ENCODE results near the gene ORC3.
"Not testable (repeated sequence)": the region's sequence is repeated elsewhere in the genome, so short reads cannot be mapped to it uniquely, and the experiment has no call there.

ORC3 gene

DNA sequence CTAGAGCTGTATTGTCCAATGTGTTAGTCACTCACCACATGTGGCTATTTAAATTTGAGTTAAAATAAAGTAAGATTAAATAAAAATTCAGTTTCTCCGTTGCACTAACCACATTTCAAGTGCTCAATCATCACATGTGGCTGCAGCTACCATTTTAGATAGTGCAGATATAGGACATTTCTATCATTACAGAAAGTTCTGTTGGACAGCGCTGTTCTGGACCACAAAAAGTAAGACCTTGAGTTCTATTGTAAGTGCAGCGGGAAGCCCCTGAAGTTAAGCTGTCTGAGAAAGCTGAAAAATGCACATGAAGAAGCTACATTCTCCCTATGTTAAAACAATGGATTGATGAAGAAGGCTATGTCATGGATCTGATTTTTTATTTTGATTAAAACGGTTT is 1.1 kb downstream of the ORC3 start:
- in situ Hi-C loops (cut with MboI; ENCODE audit: low sequenced_read_pairs), result no loop called here

DNA sequence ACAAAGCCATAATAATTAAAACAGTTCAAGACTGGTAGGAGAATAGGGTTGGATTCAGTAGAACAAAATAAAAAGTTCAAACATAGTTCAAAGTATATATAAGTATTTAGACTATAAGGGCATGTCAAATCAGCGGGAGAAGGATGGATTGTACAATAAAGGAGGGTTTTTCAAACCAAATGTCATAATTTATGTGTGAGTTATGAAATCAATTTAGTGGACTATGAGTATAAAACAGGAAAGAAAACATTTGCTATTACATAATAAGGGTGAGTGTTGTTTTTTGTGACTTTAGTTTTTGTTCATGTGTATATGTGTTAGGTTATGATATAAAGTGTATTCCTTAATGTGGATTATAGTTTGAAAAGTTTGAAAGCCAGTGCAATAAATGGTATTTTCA is 10.6 kb downstream of the ORC3 start:
- in situ Hi-C loops (cut with MboI; ENCODE audit: low sequenced_read_pairs), result no loop called here

DNA sequence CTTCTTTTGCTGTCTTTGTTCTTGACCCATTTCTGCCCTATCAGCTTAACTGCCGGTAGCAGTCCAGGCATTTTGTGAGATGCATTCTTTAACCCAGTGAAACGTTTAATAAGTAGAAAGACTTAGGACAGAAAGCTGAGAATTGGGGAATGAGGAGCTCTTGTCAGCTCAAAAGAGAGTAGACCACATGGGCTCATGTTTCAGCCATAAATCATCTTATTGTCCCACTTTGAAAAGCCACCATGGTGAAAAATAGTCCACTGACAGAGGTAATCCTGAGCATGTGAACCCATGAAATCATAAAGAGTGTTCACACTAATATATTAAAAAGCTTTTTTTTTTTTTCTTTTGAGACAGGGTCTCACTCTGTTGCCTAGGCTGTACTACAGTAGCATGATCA is 16.3 kb downstream of the ORC3 start:
- in situ Hi-C loops (cut with MboI; ENCODE audit: low sequenced_read_pairs), result no loop called here

DNA sequence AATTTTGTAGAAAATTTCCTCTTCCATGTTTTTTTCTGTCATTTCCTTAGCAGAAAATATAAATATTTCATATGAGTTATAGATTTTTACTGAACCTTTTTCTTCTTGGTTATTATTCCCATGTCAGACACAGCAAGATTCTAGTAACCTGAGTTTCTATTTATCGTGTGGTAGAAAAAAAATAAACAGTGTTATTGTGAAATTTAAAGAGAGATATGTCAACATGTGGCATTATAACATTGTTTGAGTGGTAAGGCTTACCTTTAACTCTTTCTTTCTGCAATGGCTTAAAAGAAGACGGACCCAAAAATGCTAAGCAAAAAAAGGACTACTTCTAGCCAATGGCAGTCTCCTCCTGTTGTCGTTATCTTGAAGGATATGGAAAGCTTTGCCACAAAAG is 18.9 kb downstream of the ORC3 start:
- in situ Hi-C loops (cut with MboI; ENCODE audit: low sequenced_read_pairs), result no loop called here

DNA sequence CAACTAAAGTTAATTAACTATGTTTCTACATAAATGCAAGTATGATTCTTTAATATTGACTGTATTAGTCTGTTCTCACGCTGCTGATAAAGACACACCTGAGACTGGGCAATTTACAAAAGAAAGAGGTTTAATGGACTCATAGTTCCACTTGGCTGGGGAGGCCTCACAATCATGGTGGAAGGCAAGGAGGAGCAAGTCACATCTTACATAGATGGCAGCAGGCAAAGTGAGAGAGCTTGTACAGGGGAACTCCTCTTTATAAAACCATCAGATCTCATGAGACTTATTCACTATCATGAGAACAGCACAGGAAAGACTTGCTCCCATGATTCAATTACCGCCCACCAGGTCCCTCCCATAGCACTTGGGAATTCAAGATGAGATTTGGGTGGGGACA is 23.1 kb downstream of the ORC3 start:
- in situ Hi-C loops (cut with MboI; ENCODE audit: low sequenced_read_pairs), result not testable (repeated sequence)

DNA sequence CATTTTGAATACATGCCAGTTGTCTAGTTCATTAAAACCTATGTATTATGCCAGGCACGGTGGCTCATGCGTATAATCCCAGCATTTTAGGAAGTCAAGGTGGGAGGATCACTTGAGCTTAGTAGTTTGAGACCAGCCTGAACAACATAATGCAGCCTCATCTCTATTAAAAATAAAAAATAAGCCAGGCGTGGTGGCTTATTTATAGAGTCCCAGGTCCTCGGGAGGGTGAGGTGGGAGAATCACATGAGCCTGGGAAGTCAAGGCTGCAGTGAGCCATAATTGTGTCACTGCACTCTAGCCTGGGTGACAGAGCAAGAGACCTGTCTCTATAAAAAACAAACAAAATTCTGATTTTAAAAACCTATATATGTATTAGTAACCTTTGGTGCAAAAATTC is 27.5 kb downstream of the ORC3 start:
- in situ Hi-C loops (cut with MboI; ENCODE audit: low sequenced_read_pairs), result no loop called here

DNA sequence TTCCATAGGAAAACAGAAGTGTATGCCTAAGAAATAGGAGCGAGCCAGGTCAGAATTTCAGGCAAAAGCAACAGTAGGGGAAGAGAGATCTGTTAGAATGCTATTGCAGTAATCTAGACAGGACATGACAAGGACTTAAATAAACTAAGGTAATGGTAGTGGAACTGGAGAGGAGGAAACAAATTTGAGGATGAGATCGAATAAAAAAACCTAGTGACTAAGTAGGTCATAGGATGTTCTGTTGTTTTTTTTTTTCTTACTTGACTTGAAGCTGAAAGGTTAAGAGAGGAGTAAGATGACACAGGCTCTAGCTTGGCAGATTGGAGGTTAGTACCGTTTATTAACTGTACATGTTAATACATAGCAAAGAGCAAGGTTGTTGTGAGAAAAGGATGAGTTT is 28.6 kb downstream of the ORC3 start:
- in situ Hi-C loops (cut with MboI; ENCODE audit: low sequenced_read_pairs), result no loop called here

DNA sequence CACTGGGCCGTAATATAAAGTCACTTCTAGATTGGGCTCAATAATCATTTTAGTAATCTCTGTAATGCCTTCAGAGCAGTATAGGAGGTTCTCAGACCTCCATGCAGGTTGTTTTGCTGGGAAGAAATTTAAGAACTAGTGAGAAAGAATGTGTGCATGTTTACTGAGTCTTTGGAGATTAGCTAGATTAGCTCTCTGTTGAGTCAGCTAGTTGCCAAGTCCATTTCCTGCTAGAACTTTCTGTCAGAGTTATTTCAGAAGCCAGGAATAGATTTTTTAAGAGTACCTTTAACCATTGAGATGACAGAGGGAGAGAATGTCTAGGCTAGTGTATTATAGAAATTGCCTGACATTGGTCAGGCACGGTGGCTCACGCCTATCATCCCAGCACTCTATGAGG is 33.3 kb downstream of the ORC3 start:
- in situ Hi-C loops (cut with MboI; ENCODE audit: low sequenced_read_pairs), result no loop called here

DNA sequence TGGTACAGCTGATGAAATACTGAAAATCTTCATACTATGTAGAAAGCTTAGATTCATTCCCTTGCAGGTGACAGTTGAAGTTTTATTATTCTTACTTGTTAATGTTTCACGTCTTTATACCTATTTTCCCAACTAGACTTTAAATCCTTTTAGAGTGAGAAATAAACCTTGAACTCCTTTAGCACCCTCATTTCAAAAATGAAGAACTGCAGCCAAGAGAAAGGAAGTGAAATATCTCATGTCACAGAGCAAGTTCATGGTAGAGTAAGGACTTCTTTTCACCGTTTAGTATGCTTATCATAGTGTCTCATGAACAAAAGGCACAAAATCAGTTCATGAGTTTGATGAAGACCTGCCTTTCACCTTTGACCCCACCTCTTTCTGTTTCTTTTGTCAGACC is 38.5 kb downstream of the ORC3 start:
- in situ Hi-C loops (cut with MboI; ENCODE audit: low sequenced_read_pairs), result no loop called here

DNA sequence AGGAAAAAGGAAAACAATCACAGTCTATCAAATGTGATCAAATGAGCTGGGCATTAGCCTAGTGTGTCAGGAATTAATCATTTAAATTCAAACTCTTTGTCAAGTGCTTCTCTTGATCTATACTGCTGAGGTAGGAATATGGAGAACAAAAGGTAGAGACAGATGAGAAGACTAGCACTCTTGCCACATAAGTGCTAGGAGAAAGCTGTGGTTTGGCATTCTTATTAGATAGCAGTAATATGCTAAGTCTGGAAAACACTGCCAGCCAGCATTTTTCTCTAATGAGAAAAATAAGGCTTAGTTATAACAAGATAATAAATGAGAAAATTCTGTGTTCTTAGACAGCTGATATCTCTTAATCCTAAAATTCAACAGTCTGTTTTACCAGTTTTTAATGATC is 38.9 kb downstream of the ORC3 start:
- in situ Hi-C loops (cut with MboI; ENCODE audit: low sequenced_read_pairs), result no loop called here

DNA sequence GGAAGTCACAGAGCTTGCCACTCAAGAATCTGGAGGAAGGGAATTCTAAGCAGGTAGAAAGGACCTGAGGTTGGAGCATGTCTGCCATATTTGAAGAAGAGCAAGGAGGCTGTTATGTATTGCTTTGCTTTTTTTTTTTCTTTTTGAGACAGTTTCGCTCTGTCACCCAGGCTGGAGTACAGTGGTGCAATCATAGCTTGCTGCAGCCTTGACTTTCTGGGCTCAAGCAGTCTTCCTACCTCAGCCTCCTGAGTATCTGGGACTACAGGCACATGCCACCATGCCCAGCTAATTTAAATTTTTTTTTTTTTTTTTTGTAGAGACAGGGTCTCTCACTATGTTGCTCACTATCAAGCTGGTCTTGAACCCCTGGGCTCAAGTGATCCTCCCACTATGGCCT is 40.8 kb downstream of the ORC3 start:
- in situ Hi-C loops (cut with MboI; ENCODE audit: low sequenced_read_pairs), result no loop called here

DNA sequence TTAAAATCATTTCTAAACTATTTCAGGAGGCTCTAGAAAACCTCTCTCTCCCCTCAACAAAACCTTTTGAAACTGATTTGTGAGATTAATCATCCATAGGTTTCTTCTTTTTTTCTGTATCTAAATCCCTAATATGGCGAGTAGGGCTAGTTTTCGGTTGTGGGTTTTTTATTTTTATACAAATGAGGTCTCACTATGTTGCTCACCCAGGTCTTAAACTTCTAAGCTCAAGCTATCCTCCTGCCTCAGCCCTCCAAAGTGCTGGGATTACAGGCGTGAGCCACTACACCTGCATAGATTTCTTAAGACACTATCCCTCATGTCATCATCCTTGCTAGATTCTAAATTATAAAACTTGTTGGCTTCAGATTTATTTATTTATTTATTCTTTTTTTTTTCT is 43.9 kb downstream of the ORC3 start:
- in situ Hi-C loops (cut with MboI; ENCODE audit: low sequenced_read_pairs), result no loop called here

DNA sequence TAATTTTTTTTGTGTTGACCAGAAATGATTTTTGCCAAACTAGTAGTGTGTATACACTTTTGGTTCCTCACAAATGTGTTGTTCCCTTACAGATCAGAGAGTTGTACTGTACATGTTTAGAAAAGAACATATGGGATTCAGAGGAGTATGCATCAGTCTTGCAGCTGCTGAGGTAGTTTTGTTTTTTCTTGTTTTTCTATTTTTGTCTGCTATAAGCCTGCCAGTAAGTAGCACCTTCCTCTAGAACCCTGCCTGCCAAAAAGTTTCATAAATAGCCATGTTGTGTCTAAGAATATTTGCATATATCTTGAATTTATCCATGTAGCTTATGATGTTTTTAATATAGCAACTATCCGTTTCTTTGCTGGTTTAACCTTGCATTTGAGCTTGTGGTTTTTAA is 46.4 kb downstream of the ORC3 start:
- in situ Hi-C loops (cut with MboI; ENCODE audit: low sequenced_read_pairs), result no loop called here

DNA sequence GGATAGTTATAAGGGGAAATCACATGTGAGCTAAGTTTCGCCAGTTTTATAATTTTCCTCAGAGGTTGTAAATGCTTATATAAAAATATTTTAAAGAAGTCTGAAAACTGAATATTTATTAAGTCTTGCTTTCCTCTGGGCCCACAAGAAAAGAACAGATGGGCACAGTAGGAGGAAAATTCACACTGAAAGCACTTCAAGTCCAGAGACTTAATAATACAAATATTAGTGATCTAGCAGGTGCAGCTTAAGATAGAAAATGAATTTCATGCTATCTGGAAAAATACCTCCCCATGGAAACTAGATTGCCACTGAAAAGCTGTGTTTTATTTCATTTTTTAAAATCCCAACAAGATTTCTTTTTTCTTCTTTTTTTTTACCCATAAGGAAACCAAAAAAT is 47.2 kb downstream of the ORC3 start:
- in situ Hi-C loops (cut with MboI; ENCODE audit: low sequenced_read_pairs), result no loop called here

DNA sequence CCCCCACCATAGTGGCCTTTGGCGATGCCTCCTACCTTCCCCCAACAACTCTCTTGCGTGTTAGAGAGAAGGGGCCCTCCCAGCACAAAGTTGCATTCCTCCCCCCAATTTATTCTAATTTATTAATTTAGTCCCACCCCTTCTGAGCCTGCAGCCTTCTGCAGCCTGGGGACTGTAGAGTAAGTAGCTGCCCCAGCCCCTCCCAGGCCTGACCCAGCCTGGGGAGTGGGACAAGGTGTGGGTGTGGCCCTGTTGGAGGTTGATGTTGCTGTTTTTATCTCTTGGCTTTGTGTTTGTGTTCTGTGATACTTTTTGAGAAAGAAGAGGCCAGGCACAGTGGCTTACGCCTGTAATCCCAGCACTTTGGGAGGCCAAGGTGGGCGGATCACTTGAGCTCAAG is 49.4 kb downstream of the ORC3 start:
- in situ Hi-C loops (cut with MboI; ENCODE audit: low sequenced_read_pairs), result no loop called here

DNA sequence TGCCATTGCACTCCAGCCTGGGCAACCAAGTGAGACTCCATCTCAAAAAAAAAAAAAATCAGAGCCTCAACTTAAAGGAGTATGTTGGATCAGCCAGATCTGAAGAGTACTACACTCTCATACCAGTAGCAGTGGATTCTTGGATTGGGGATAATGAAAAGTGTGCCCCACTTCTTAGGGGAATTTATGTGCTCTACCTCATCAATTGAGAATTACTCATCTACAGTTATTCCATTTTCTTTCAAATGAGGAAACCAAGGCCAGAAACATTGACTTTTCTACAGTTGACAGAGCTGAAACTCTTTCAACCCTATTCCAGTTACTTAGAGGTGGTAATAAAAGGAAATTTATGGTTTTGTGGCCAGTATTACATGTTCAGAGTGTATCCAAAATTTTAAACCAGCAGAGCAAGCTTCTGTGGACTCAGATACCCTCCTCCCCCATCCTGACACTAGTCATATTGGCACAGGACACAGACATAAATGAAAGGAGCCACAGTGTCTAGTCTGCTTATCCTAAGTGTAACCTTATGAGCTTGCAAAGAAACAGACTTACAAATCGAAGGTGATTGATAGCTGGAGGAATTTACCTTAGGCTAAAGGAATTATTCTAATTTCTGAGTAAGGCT is 51.2 kb downstream of the ORC3 start:
- in situ Hi-C loops (cut with MboI; ENCODE audit: low sequenced_read_pairs), result no loop called here

DNA sequence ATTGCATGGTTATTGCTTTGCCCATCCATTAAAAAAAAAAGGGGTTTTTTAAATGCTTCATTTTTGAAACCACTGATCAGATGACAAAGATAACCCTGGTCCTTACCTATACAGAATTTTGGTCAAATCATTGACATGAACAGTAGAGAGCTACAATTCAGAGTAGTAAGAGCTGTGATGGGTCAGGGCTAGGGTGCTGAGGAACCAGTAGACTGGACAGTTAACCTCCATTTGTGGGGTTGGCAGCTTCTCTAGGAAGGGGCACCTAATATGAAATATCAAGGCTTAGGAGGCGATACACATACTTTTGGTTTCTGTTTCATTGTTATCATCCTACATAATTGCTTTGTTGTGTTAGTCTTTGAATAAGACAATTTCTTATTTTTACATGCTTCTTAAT is 55.1 kb downstream of the ORC3 start:
- in situ Hi-C loops (cut with MboI; ENCODE audit: low sequenced_read_pairs), result no loop called here

DNA sequence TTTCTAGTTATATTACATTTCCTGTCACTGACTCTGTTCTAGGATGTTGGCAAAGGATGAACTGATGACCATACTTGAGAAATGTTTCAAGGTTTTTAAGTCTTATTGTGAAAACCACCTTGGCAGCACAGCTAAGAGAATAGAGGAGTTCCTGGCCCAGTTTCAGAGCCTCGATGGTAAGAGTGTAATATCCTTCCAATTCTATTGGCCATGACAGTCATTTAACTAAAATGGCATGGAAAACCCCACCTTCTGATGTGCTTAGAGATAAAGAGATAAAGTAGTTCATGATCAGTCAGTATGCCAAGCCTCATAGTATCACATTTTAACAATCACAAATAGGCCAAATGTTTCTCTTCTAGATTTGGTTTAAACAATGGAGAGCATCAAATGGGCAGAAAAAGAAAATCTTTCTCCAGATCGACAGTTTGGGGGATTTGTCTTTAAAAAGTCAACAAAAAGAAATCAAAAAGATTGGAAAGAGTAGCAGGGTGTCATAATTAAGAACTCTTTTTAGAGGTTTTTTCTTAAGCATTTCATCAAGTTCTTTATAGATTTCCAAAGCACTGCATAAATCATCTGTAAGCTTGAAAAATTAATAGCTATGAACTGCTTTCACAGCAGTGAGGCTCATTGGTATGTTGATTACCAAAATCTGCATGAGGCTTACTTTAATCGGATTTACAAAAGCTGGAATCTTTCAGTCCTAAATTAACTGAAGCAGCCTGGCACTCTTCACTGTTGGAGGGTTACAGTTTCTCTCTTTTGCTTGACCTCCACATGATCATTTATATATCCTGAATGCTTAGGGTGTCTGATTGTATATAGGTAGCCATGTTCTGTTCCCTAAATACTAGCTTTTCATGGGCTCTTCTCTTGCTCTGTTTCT is 63.4 kb downstream of the ORC3 start:
- in situ Hi-C loops (cut with MboI; ENCODE audit: low sequenced_read_pairs), result no loop called here

DNA sequence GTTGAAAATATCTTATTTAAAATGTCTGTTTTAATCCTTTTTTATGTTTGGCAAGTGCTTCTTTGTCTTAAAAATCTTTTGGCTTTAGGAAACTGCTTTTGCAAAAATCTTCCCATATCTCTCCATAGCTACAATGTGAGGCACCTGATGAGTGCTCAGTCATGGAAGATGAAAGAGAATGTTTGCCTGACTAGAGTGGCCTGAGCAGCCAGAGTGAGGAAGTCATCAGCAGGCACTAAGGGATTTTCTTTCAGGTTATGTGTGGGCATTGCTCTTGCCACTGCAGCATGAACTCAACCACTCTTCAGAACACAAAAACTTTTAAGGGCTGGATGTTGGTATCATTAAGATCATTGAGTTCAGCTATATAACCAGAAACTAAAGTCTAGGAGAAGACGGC is 64.2 kb downstream of the ORC3 start:
- in situ Hi-C loops (cut with MboI; ENCODE audit: low sequenced_read_pairs), result no loop called here

DNA sequence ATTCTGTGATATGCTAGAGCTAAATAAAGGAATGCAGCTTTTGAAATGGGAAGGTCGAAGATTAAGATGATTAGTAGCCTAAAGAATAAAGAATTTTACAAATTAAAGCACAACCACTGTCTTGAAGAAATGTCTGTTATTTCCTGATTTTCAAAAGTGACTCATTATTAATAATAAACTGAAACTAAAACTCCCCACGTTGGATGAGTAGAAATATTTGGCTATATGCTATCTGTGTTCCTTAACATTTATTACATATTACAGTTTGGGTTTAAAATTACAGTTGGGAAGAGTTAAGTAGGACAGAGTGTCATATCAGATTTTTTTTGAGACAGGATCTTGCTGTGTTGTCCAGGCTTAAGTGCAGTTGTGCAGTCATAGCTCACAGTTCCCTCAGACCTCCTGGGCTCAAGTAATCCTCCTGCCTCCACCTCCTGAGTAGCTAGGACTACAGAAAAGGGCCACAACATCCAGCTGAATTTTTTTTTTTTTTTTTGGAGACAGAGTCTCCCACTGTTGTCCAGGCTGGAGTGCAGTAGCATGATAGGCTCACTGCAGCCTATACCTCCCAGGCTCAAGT is 65.0 kb downstream of the ORC3 start:
- in situ Hi-C loops (cut with MboI; ENCODE audit: low sequenced_read_pairs), result no loop called here

DNA sequence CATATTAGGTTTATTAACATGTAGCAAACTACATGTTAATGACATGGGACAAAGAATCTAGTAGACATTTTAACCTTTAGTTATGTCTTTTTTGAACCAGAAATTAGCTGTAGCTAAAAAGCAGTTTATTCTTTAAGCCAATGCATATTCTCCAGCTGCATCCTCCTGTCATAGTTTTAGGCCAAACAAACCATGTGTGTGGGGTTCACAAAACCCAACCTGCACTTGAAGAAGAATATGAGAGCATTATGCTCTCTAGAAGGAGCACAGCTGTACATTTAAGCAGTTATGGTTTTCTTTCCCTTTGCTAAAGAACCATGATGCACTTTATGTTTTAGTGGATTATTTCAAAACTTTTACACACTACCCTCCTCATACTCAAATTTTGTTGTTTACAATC is 65.9 kb downstream of the ORC3 start:
- in situ Hi-C loops (cut with MboI; ENCODE audit: low sequenced_read_pairs), result no loop called here

DNA sequence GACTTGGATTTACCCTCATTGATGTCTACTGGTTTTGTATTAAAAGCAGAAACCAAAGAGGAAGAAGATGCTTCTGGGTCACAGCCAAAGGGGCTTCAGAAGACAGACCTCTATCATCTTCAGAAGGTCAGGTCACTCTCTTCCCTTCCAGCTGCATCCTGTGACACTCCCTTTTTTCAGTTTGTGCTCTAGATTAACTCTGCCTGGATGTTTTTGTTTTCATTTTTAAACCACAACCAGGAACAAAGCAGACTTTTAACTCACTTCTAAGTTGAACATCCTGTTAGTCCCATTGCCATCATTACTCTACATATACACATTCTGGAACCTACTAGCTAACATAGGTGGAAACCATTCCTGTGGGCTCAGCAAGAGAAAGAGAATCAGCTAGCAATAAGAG is 66.9 kb downstream of the ORC3 start:
- in situ Hi-C loops (cut with MboI; ENCODE audit: low sequenced_read_pairs), result no loop called here

Measured in hTERT RPE-1 (cell line).